Skin of body (tissue), 2 donors: ENCODE data around the gene MCCC2. TPM values are rescaled to one million over a fixed set of nuclear protein-coding genes. Genes with fewer than 3 reads are reported as not detected.
"Not testable (repeated sequence)": the region's sequence is repeated elsewhere in the genome, so short reads cannot be mapped to it uniquely, and the experiment has no call there.

Experiments used
- DNase-seq: peaks from one replicate; lab custom pipeline; 2025; lab: John Stamatoyannopoulos, UW
- total RNA-seq: library from RNA; depleted of rRNA; stranded (reverse); fragments of >200 nt; gene quantifications from one replicate; pipeline ENCODE4 v1.2.3, GENCODE V29; 2014

The MCCC2 gene
- total RNA-seq, 1 donor from 2014 or later: 25.5 TPM

DNA sequence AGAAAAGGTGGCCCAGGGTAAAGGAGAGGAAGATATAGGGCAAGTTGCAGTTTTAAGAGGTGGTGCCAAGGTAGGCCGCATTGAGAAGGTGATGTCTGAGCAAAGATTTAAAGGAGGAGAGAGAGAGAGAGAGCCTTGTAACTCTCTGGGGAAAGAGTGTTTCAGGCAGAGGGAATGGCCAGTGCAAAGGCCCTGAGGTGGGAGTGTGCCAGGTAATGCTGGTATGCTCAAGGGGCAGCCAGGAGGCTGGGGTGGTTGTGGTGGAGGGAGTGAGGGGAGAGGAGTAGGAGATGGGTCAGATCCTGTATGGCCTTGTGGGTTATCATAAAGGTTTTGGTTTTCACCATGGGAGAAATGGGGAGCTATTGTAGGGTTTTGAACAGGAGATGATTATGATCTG is 9.9 kb downstream of the MCCC2 start:
- no peak for DNase-seq

- DNase-seq: no peak
Measured at GRCh38 chr5:71600783-71601182, 13.6 kb downstream of the MCCC2 start.

DNA sequence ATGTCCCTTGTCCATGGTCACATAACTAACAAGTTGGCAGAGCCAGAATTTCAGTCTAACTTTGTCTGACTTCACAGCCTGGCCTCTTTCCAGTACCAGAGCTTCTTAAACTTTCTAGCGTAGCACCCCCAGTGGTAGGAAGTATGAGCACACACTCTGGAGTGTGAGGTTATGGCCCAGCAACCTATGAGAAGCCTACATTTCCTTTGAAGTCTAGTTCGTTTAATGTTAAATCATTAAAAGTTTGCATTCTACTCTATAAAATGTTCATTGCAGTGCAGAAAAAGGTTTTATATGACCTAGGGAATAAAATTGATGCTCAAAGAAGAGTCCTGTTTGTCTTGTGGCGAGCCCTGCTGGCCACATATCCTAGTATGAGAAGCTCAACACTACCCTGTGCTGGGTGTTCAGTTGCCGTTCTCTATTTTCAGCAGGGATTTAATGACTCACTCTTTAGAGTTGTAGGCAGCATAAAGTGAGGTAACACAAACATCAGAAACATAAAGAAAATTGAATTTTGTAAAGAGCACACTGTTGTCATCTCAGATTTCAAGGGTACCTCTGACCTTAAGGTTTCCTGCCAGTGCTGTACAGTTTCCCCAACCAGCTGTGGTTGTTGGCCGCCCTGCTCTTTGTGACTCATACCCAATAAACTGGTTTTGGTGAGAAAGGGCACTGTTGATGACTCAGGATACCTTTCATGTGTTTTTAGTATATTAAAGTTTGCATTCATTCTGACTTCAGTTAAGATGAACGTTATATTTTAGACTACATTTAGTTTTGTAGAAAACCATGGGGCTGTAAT is 14.3 kb downstream of the MCCC2 start:
- DNase-seq: no peak

GRCh38 chr5:71609916-71610315 is 22.8 kb downstream of the MCCC2 start:
- DNase-seq: not testable (repeated sequence)

DNA sequence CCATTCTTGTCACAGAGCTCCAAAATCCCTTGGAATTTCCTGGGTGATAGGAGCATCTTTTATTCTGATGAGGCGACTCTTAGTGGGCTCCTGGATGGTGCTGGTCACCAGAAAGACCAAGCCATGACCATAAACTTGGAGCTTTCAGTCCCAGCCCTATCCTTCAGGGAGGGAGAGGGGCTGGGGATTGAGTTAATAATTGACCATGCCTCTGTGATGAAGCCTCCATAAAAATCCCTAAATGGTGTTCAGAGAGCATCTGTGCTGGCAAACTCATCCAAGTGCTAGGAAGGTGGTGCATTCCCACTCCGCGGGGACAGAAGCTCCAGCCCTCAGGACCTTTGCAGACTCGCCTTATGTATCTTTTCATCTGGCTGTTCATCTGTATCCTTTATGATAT is 28.7 kb downstream of the MCCC2 start:
- DNase-seq: no peak

DNA sequence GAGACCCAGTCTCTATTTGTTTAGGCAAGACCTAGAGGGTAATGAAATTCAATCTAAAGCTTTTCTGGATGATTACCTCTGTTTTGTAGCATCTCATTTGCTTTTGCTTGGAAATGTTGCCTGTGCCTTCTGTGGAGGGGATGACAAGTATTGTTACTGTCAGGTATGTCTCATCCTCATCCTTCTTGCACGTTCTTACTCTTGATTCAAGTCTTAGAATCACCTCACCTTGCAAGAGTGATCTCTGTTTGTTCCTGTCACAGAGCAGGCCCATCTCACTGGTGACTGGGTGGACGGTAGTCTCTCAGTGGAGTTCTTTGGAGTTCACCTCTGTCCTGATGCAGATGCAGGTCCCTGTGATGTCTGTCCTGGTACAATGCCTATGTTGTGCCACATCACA is 33.5 kb downstream of the MCCC2 start:
- DNase-seq: no peak

DNA sequence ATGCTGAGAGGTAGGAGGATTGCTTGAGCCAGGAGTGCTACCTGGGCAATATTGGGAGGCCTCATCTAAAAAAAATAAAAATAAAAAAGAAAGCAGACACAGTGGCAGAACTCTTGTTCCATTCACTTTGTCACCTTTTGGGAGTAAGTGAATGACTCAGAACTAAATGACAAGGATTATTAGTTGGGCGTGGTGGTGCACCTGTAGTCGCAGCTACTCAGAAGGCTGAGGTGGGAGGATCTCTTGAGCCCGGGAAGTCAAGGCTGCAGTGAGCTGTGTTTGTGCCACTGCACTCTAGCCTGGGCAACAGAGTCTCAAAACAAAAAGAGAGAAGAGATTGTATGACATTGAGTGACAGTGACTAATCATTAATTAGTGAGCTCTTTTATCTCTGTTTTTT is 34.1 kb downstream of the MCCC2 start:
- no peak for DNase-seq

GRCh38 chr5:71621741-71622140 is 34.6 kb downstream of the MCCC2 start:
- no peak for DNase-seq

- no peak for DNase-seq
Measured at GRCh38 chr5:71623221-71623794, 36.2 kb downstream of the MCCC2 start.

DNA sequence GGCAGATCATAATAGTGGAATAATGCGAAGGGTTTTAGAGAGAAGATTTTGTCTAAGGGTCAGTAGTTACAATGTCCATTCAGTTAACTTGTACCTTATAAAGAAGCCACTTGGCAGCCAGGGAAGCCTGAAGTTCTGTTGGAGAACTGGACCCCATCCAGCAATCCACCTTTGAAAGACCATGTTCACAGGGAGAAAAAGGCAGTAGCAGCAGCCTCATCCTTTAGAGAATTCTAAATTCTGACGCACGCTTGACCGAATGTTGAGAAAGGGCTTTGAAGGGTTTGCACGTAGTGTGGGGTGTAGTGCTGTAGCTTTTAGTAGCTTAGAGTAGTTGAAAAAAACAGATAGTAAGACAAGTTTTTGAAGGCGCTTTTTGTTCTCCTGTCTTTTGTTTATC is 42.8 kb downstream of the MCCC2 start:
- no peak for DNase-seq

DNA sequence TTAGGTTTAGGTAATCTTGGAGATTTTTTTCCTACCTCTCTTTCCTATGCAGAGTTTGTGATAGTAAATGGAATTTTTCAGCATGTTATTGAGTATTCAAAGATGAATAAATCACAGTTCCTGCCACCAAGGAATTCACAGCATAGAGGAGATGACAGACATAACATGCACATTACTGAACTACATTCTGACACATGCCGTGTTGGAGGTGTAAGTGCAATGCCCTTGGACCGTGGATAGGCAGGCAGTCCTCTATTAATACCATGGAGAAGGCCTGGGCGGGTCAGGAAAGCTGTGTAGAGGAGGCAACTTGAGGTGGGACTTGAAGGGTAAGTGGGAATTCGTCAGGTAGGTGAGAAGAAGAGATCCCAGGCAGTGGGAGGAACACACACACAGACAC is 43.9 kb downstream of the MCCC2 start:
- DNase-seq: no peak

DNA sequence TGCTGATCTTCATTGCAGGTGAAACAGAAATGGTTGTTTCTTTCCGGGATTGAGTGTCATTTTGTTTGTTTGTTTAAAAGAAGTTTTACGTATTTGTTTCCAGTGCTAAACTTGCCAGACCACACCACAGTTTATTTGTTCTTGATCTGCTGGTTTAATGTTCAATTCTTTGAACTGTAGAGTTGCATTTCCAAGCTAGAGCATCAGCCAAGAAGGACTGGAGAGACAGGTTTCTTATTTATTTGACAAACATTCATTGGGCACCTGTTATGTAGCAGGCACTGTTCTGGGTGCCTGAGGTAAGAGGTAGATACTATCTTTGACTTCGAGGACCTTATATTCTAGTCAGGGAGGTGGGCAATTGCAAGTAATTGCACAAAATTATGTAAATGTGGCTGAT is 45.0 kb downstream of the MCCC2 start:
- DNase-seq: no peak

DNA sequence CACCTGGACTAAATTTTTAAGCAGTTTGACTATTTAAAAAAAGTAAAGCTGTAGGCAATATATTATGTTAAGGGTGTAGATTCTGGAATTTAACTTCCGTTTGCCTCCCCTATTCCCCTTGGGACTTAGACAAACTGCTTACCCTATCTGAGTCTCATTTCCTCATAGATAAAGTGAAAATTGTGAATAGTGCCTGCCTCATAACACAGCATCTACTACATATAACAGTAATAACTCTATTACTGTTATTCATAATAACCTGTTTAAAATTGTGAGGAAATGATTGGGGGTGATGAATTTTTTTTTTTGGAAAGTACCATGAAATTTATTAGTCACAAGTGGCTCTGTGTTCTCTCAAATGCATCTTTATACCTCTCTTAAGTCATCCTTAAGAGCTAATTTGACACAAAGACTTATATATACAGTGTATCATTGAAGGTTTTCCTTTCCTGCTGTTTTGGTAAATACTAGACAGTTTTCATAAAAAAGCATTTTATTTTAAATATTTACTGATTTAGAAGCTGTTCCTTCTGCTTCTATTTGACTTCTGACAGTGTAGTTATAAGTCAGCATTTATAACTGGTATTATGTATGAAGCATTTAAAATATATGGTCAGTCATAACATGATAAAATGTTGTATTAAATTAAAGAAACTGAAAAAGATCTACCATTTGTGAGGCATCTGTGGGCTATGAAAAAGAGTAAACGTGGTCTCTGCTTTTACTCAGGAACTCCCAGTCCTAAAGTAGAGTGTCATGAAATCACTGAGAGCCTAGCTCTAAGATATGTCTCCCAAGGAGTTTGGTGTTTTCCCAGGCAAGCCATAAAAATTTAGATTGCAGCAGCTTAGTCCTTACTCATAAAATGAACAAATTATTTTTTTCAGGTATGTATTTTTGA is 46.4 kb downstream of the MCCC2 start:
- DNase-seq: no peak

DNA sequence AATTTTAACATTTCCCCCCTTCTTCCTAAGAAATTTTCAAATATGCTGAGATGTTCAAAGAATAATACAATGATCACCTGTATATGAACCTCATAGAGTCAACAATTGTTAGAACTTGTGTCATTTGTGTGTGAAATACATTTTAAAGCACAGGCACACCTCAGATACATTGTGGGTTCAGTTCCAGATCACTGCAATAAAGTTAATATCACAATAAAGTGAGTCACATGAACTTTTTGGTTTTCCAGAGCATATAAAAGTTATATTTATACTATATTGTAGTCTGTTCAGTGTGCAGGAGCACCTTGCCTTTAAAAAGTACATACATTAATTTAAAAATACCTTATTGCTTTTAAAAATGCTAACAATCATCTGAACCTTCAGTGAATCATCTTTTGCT is 50.0 kb downstream of the MCCC2 start:
- no peak for DNase-seq

GRCh38 chr5:71640408-71640807 is 53.3 kb downstream of the MCCC2 start:
- no peak for DNase-seq

DNA sequence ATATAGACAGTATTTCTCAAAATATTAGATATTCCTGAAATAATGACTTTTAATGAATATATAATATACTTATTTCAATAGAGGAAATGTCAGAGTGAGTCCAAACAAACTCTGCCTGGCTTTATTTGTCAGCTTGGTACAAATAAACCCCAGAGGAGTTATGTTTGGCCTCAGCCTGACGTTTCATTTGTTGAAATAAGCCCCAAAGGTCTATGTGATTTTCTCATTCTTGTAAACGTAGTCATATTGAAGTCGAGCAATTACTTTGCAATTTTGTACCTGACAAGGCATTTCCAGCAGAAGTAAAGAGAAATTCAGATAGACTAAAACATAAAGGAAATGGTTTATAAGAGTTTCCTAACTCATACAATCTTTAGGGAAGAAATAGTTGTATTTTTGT is 57.9 kb downstream of the MCCC2 start:
- DNase-seq: no peak

- DNase-seq: not testable (repeated sequence)
Measured at GRCh38 chr5:71650940-71651339, 63.8 kb downstream of the MCCC2 start.

GRCh38 chr5:71651579-71651978 is 64.4 kb downstream of the MCCC2 start:
- DNase-seq: no peak

- no peak for DNase-seq
Measured at GRCh38 chr5:71652349-71652748, 65.2 kb downstream of the MCCC2 start.

GRCh38 chr5:71652803-71653543 is 65.8 kb downstream of the MCCC2 start:
- peak; percentile 29 for DNase-seq

DNA sequence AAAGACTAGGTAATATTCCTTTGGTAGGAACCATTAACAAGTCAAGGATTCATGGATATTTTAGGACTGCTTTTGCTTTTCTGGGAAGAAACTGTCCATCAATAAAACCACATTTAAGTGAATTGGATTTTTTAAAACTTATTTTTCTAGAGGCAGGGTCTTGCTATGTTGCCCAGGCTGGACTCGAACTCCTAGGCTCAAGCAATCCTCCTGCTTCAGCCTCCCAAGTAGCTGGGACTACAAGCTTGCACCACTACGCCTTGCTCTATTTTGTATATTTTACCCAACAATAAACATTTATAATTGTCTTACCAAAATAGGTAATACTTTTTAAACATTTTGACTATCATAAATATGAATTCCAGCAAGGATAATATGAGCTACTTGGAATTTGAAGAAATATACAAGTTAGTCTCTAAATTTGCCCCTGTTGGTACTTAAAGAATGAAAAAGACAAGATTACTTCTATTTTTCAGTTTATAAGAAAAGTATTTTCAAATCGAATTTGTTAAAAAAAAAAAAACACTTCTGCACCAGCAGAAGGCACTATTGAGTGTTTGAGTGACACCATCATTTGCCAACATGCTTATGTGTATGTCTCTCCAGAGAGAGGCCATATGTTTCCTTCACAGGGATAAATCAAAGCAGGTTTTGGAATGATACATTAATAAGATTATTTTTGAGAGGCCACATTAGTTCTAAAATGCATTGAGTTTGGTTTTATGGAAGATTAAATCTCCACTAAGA is 71.9 kb downstream of the MCCC2 start:
- no peak for DNase-seq
